ENCODE measurements around the gene BAK1. TPM values are rescaled to one million over a fixed set of nuclear protein-coding genes. Genes with fewer than 3 reads are reported as not detected.

BAK1 gene
- total RNA-seq, 4 donors from 2014 or later, result 6.9 to 22.7 (median 10.9) TPM

DNA sequence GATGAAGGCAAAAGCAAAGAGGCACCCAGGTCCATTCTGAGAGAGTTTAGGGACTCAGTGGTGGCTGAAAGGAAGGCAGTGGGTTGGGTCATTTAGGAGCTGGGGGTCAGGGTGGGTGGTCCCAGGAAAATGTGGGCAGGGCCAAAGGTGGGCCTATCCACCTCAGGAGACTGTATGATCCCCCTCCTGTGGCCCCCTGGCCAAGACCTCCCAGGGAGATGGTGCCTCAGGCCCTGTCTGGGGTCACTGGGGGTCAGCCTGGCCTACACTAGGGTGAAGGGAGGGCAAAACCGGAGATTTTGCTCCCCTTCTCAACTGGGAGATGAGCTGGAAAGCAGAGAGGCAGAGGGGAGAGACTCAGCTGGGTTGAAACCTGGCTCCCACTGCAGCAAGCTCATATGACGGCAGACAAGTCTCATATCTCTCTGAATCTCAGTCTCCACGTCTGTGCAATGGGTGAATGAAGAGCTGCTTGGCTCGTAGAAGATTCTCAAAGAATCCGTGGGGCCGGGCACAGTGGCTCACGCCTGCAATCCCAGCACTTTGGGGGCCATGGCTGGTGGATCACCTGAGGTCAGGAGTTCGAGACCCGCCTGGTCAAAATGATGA lies 11.5 kb upstream of the BAK1 start:
- TF ChIP-seq, protein P1, sequence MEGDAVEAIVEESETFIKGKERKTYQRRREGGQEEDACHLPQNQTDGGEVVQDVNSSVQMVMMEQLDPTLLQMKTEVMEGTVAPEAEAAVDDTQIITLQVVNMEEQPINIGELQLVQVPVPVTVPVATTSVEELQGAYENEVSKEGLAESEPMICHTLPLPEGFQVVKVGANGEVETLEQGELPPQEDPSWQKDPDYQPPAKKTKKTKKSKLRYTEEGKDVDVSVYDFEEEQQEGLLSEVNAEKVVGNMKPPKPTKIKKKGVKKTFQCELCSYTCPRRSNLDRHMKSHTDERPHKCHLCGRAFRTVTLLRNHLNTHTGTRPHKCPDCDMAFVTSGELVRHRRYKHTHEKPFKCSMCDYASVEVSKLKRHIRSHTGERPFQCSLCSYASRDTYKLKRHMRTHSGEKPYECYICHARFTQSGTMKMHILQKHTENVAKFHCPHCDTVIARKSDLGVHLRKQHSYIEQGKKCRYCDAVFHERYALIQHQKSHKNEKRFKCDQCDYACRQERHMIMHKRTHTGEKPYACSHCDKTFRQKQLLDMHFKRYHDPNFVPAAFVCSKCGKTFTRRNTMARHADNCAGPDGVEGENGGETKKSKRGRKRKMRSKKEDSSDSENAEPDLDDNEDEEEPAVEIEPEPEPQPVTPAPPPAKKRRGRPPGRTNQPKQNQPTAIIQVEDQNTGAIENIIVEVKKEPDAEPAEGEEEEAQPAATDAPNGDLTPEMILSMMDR (IDR thresholded peaks at IDR 0.05), result no peak
- no peak for ATAC-seq (ENCODE audit: low FRiP score)

DNA sequence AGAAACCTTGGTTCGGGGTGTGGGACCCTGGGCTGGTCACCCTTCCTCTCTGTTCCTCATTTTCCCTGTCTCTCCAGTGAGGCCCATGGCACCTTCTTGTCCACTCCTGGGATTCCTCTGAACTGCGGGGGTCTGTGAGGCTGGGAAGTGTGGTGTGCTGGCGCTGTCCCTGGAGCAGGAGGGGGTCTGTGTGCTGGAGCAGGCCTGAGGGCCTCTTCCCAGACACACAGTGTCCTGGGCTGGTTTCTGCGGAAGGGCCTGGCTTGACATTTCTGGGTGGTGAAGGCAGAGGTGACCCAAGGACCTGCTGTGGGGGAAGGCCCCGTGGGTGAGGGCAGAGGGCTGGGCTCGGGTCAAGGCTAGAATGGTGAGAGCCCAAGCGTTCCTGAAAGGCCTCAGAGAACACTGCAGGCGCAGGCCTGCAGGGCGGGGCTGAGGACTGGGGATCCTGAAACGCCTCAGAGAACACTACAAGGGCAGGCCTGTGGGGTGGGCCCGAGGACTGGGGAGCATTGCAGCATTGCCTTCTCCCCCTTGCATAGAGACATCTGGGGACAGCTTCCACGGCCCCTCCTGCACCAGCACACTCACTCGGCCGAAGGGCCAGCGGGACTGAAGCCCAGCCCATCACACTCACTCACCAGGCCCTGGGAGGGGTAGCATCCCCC lies 10.6 kb upstream of the BAK1 start:
- TF ChIP-seq, protein P1 (IDR thresholded peaks at IDR 0.05), result no peak
- DNase-seq (ENCODE audit: low spot score) (no peak), ATAC-seq (ENCODE audit: low FRiP score) (no peak)

More for the DNA sequence above, 11.5 kb upstream of the BAK1 start:
- DNase-seq (ENCODE audit: low spot score), result no peak

DNA sequence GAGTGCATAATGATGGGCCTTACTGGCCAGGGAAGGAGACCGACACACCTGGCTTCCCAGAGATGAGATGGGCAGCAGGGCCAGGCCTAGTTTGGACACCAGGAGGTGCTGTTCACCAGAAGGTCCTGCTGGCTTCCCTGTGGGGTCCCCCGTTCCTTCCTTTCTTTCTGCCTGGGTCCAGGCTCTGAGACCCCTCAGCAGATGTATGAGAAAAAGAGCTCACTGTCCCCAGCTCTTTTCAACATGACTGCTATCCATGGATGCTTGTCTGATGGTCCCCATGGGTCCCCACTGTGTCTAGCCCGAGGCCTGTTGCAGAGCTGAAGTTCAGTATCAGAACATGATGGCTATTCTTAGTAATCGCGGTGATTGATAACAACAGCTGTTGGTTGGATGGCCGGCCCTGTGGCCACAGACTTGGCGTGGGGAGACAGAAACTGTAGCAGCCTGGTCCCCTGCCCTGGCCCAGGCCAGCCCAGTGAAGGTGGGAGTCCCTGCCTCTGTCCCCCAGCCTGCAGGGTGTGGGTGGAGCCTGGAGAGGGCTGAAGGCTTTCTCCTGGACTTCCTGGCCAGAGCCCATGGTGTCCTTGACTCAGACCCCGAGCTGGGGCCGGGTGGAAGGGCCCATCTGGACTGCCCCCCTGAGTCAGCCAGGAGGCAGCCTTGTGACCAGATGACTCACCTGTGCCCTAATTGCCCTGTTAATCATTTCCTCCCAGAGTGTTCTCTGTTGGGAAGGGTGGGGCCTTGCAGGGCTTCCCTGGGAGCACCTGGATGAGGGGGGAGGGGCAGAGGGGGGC lies 9.9 kb upstream of the BAK1 start:
- TF ChIP-seq, protein P1 (IDR thresholded peaks at IDR 0.05), result no peak
- ATAC-seq (ENCODE audit: low FRiP score), result peak; percentile 85
- DNase-seq (ENCODE audit: low spot score), result peak; percentile 65

DNA sequence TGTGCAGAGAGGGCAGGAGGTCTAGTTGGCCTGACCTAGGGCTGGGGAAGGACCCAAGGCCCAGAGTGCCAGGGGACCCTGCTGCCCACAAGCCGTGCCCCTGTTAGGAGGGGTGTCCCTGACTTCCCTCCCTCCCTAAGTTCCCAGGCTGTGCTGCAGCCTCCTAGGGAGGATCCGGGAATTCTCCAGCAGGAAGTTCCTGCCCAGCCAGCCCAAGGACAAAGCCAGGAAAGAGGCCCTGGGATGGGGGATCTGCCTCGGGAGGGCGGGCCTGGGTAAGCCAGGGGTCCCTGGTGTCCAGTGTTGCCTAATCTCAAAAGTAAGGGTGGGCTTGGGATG lies 9.3 kb upstream of the BAK1 start:
- no peak for ATAC-seq (ENCODE audit: low FRiP score)
- no peak for DNase-seq (ENCODE audit: low spot score)
- TF ChIP-seq, protein P1 (IDR thresholded peaks at IDR 0.05), result no peak

DNA sequence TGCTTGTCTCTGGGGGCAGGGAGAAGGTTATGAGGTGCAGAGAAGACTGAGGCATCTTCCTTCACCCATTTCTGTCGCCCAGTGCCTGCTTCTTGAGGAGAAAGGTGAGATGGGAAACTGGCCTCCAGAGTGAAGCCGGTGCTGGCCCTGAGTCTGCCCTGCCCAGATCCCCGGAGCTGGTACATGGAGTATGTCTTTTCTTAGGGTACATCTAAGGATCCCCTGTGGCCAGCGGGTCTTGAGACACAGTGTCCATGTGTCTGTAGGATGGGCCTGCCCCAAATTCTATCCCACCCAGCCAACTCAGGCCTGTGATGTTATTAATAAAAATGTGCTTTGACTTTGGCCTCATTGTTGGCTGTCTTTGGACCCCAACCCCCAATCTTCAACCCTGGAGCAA lies 8.8 kb upstream of the BAK1 start:
- TF ChIP-seq, protein P1 (IDR thresholded peaks at IDR 0.05), result no peak
- no peak for DNase-seq (ENCODE audit: low spot score)
- no peak for ATAC-seq (ENCODE audit: low FRiP score)

DNA sequence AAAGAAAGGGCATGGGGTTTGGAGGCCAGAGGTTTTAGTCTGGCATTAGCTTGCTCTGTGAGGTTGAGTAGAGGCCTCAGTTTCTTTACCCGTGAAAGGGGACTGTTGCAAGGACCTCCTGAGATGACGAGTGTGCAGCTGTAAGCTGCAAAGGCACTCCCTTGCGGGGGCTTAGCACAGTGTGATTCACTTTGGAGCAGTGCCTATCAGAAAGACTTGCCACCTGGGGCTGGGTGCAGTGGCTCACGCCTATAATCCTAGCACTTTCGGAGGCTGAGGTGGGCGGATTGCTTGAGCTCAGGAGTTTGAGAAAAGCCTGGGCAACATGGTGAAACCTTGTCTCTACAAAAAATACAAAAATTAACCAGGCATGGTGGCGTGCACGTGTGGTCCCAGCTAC lies 7.5 kb upstream of the BAK1 start:
- no peak for ATAC-seq (ENCODE audit: low FRiP score)
- DNase-seq (ENCODE audit: low spot score), result no peak
- TF ChIP-seq, protein P1 (IDR thresholded peaks at IDR 0.05), result no peak

Data from omental fat pad (tissue), 4 donors.